HT-29 (cell line): ENCODE results near the gene ZCCHC7. TPM values are rescaled to one million over a fixed set of nuclear protein-coding genes. Genes with fewer than 3 reads are reported as not detected.

Source experiments
- DNase-seq: peaks from one replicate; pipeline ENCODE4 v3.0.0-alpha.2; 2015; ENCODE audit warnings: low spot score
- small RNA-seq: library from RNA; depleted of rRNA; stranded (forward); fragments of <200 nt; gene quantifications from one replicate; pipeline ENCODE3, GENCODE V24; 2014
- total RNA-seq: library from RNA; depleted of rRNA; stranded (reverse); fragments of >200 nt; shearing (Covaris generic); gene quantifications from 2 replicates; pipeline ENCODE4 v1.2.3, GENCODE V29; 2014; rRNA removed

The ZCCHC7 gene
- total RNA-seq, 1 experiment from 2014 or later, result 4.6 TPM

DNA sequence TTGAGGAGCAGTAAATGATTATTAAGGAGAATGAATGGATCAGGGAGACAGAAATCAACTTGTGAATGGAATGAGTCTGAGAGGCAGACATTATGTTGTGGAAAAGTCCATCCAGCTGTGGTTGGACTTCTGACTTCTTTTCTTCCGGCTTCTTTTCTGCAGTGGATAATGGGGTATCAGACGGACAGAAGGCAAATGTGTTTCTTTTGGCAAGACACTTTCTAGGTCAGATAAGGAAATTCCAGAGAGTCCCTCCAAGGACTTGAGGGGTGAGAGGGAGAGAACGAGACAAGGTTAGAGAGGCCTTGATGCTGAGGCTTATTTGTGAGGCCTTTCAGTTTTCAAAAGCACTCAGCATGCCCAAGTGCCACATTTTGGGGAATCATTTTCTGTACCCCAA is 285.0 kb downstream of the ZCCHC7 start:
- DNase-seq, result no peak

DNA sequence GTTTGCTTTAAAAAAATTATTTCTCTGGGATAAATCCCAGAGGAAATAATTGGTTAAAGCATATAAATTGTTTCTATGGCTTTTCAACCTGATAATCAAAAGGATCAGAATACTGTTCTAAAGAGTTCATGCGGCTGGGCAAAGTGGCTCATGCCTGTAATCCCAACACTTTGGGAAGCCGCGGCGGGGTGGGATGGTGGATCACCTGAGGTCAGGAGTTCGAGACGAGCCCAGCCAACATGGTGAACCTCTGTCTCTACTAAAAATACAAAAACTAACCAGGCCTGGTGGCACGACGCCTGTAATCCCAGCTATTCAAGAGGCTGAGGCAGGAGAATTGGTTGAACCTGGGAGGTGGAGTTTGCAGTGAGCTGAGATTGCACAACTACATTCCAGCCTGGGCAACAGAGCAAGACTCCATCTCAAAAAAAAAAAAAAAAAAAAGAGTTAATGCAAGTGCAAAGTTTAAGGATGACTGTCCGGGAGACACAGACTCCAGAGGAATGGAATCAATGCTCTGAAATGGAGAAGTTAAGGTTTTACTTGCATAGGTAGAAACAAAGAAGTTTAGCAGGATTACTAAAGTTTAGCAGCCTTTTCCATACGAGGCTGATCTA is 285.5 kb downstream of the ZCCHC7 start:
- DNase-seq, result no peak

GRCh38 chr9:37406603-37407401 is 286.4 kb downstream of the ZCCHC7 start:
- no peak for DNase-seq

- peak; percentile 9 for DNase-seq
Observed at GRCh38 chr9:37407468-37407867, 287.1 kb downstream of the ZCCHC7 start.

Small RNA genes within 50 kb of the gene (small RNA-seq; reads per million reads assigned to genes)
- gene AL512604.1, result not detected
- not detected for gene RF00019
- gene RNU6-677P, result not detected

Other genes with a start within 250 kb of the ZCCHC7 start
- gene PAX5, start 86.3 kb upstream of the ZCCHC7 start, total RNA-seq, result not detected in 2 replicates